GM21717 (cell line): ENCODE data around the gene STT3A.
A peak's percentile ranks its signal among the peaks of the same experiment; 100 is the strongest.

ENCODE experiments used
- ATAC-seq: cut with Tn5 transposase; IDR thresholded peaks from one replicate; pipeline ENCODE4 v1.9.1; 2021; ENCODE audit warnings: mild to moderate bottlenecking, moderate library complexity; ENCODE audit not compliant: unreplicated experiment

The STT3A gene

GRCh38 chr11:125587480-125587879 is 5.2 kb upstream of the STT3A start:
- no peak for ATAC-seq

DNA sequence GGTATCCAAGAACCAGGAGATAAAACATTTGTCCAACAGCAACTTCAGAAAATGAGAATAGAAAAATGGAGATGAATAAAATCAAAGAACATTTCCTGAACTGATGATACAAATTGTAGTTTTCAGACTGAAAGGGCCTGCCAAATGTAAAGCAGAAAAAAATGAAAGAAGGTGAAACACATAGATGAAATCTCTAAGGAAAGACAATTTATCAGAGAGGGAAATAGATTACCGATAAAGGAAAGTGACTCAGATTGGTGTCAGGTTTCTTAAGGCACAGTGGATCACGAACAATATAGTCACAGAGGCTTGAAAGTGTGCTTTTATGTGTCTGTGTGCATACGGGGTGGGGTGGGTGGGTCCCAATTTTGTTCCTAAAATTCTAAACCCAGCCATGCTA is 4.1 kb upstream of the STT3A start:
- no peak for ATAC-seq

- ATAC-seq: peak; percentile 22
Observed at GRCh38 chr11:125591649-125592304, 875 bp upstream of the STT3A start.

DNA sequence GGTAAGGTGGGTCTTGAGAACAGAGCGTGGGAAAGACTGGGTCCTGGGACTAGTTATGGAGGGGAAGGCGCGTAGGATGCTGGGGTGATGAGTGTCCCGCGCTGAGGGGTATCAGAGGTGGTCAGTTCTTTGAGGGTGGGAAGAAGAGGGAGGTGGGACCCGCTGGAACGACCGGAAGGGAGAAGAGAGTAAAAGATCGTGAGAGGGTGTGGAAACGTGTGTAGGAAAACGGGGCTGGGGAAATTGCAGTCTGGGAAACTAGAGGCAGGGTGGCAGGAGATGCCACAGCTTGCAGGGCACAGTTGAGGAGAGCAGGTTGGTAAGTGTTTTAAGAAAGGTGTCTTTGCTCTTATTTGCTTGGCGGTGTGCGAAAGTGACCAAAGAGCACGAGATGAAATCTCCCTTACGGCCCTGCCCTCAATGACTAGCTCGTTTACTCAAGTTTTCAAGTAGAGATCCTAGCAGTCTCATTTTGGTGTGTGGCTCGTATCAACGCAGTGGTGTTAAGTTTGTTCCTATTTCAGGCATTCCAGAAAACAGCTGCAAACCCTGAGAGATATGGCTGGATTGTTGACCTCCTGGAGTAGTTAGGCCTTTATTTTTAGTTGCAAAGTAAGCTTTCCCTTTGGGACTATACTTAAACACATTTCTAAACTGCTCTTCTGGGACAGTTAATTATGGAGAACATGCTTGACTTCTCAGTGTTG is 615 bp downstream of the STT3A start:
- peak; percentile 3 for ATAC-seq

- no peak for ATAC-seq
Observed at GRCh38 chr11:125594958-125595357, 2.3 kb downstream of the STT3A start.

DNA sequence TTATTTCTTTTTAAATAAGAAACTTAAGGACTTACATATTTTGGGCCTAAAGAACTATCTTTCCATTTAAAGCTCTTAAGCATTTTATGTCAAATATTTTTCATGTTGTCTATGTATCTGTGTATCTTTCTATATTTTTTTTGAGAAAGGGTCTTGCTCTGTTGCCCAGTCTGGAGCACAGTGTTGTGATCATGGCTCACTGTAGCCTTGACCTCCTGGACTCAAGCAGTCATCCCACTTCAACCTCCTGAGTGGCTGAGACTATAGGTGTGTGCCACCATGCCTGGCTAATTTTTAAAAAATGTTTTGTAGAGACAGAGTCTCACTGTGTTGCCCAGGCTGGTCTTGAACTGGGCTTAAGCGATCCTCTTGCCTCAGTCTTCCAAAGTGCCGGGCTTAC is 8.0 kb downstream of the STT3A start:
- ATAC-seq: no peak

GRCh38 chr11:125603207-125603606 is 10.6 kb downstream of the STT3A start:
- no peak for ATAC-seq

- no peak for ATAC-seq
Observed at GRCh38 chr11:125605417-125605816, 12.8 kb downstream of the STT3A start.

- no peak for ATAC-seq
Observed at GRCh38 chr11:125609545-125609944, 16.9 kb downstream of the STT3A start.

DNA sequence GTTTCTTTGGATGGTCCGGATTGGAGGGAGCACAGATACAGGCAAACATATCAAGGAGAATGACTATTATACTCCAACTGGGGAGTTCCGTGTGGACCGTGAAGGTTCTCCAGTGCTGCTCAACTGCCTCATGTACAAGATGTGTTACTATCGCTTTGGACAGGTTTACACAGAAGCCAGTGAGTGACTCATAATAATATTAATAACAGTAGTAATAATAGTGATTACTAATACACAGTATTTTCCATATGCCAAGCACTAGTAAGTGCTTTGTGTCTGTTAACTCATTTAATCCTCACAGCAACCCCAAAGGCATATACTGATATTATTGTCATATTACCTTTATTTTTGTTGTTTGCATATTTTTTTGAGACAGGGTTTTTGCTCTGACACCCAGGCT is 25.7 kb downstream of the STT3A start:
- ATAC-seq: no peak

GRCh38 chr11:125621995-125622394 is 29.3 kb downstream of the STT3A start:
- ATAC-seq: no peak

- ATAC-seq: no peak
Observed at GRCh38 chr11:125623064-125623463, 30.4 kb downstream of the STT3A start.

DNA sequence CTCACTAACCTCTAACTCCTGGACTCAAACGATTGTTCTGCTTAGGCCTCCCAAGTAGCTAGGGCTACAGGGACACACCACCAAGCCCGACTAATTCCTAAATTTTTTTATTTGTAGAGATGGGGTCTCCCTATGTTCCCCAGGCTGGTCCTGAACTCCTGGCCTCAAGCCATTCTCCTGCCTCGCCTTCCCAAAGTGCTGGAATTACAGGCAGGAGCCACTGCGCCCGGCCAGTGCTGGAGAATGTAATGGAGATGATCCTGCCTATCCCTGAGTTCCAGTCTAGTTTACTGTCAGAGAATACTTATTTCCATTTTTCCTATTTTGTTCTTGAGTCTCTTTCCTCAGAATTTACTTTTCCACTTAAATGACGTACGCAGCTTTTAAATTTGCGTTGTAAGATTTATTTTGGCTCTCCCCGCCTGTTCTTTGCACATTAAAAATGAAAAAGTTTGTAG is 32.1 kb downstream of the STT3A start, which contains the start of gene CHEK1:
Gene CHEK1, plus strand, starts transcription at position 408 of the 458 bp plus-strand sequence. CDS start 1,606 bp downstream, outside the sequence.
- no peak for ATAC-seq

GRCh38 chr11:125625225-125625629 is 32.6 kb downstream of the STT3A start:
- ATAC-seq: peak; percentile 24

GRCh38 chr11:125625630-125626287 is 33.1 kb downstream of the STT3A start:
- peak; percentile 85 for ATAC-seq

- peak; percentile 38 for ATAC-seq
Observed at GRCh38 chr11:125626288-125626950, 33.8 kb downstream of the STT3A start.

DNA sequence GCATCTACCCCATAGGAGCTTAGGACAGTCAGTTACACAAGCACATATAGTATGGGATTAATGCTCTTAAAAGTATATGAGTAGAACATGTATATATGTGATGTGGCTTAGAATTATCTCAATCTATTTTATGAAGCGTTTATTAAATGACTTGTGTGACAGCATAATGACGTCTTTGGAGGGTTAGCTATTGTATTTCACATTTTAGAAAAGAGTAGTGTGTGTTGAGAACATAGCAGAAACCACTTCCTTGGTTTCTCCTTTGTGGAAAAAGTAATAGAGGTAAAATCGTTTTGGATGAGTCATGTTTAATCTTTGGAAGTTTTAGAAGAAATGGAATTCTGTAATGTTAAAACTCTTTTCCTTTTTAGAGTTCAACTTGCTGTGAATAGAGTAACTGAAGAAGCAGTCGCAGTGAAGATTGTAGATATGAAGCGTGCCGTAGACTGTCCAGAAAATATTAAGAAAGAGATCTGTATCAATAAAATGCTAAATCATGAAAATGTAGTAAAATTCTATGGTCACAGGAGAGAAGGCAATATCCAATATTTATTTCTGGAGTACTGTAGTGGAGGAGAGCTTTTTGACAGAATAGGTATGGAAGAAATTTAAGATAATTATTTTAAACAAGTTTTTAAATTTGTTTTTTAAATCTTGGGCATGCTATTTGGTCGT is 34.7 kb downstream of the STT3A start:
- no peak for ATAC-seq

DNA sequence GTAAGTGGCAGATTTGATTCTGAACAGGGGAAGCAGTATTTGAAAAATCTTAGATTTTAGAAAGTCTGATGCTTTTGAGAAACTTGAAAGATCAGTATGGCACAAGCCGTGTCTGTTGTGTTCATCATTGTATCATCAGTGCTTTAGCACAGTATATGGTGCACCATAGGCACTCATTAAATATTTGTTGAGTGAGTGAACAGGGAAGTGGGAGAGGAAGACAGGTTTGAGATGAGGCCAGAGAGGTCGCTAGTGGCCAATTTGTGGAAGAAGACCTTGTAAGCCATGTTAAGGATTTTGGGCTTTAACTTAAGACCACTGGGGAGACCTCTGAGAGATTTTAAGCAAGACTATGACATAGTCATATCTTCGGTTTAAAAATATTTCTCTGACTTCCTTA is 45.2 kb downstream of the STT3A start:
- ATAC-seq: no peak

DNA sequence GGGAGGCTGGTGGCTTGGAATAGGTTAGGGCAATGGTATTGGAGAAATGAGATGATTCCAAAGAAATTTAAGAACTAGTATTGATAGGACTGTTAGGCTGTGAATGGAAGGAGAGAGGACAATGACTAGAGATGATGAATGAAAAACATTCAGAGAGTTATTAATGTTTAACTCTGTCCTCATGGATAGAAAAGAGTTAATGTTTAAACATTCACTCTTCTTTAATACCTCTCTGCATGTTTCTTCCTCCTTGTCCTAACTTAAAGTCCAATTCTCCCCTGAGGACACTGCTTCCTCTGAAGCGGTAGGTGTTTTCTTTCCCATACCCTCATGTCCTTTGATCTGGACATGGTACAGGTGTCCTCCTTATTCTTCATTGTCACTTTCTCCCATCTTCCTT is 45.7 kb downstream of the STT3A start:
- no peak for ATAC-seq

- no peak for ATAC-seq
Observed at GRCh38 chr11:125645871-125646270, 53.2 kb downstream of the STT3A start.
